K562 (cell line): ENCODE results near the gene ITGB3BP.

Source experiments
- ATF1 ChIP-seq, 2 experiments: fragments of 450-650 bp in 1 of 2; IDR thresholded peaks; 2 replicates each; pipeline ENCODE4 v1.6.1; 2016; ENCODE audit warnings: missing compliant biosample characterization in 1 of 2, missing genetic modification characterization in 1 of 2
- GTF2F1 ChIP-seq: IDR thresholded peaks from 2 replicates; pipeline ENCODE4 v1.6.1; 2011; ENCODE audit warnings: low read depth, low read length, improper control_type of control experiment
- HDAC6 ChIP-seq: IDR thresholded peaks from 2 replicates; pipeline ENCODE4 v1.6.1; 2012; ENCODE audit warnings: low read depth, mild to moderate bottlenecking, control low read depth, inconsistent platforms, low read length, moderate library complexity
- MTF1 ChIP-seq: fragments of 250-450 bp; sonication (Bioruptor Pico); IDR thresholded peaks from 2 replicates; pipeline ENCODE4 v1.9.0; 2021; ENCODE audit warnings: moderate library complexity, mild to moderate bottlenecking, inconsistent platforms, borderline replicate concordance
- NFIC ChIP-seq: fragments of 450-650 bp; IDR thresholded peaks from 2 replicates; pipeline ENCODE4 v1.6.1; 2017; ENCODE audit warnings: mild to moderate bottlenecking, inconsistent platforms
- RAD21 ChIP-seq, 2 experiments: fragments of 250-450 bp in 1 of 2; fragments of 450-650 bp in 1 of 2; sonication (Bioruptor Pico) in 1 of 2; formaldehyde crosslinking in 1 of 2; IDR thresholded peaks in 1 of 2; conservative IDR thresholded peaks in 1 of 2; 2 replicates each; pipeline versions ENCODE4 v1.4.0 to v1.8.0; 2020 to 2022; ENCODE audit warnings: mild to moderate bottlenecking in 2 of 2, moderate library complexity in 1 of 2
- ZNF77 ChIP-seq: fragments of 250-450 bp; sonication (Bioruptor Pico); IDR thresholded peaks from 2 replicates; pipeline ENCODE4 v1.5.0; 2020
- TF ChIP-seq, protein P1 (sequence below), 2 experiments: IDR thresholded peaks in 1 of 2; conservative IDR thresholded peaks in 1 of 2; 2 replicates each; pipeline ENCODE4 v1.6.1; 2016; ENCODE audit warnings: low read depth in 2 of 2, mild to moderate bottlenecking in 1 of 2, missing compliant biosample characterization in 1 of 2, missing genetic modification characterization in 1 of 2, moderate library complexity in 1 of 2
- TF ChIP-seq, protein P2 (sequence below), 3 experiments: IDR thresholded peaks in 2 of 3; conservative IDR thresholded peaks in 1 of 3; 2 replicates each; pipeline ENCODE4 v1.5.1; 2011 to 2012; ENCODE audit warnings: low read length in 3 of 3, mild to moderate bottlenecking in 3 of 3, control low read depth in 2 of 3, improper control_type of control experiment in 1 of 3, inconsistent platforms in 1 of 3, low read depth in 1 of 3, mixed read lengths in 1 of 3, moderate library complexity in 1 of 3; ENCODE audit not compliant: insufficient read depth in 2 of 3

GRCh38 chr1:63466181-63466580 is 56.8 kb downstream of the ITGB3BP start:
- TF ChIP-seq ZNF77 (CRISPR knock-in tag) (no peak), HDAC6 (no peak), NFIC (no peak), RAD21 (CRISPR knock-in tag; conservative IDR thresholded peaks at IDR 0.05 in 1 of 2, IDR thresholded peaks at IDR 0.05 in 1 of 2) (no peak), MTF1 (CRISPR knock-in tag) (no peak), GTF2F1 (no peak), ATF1 (CRISPR knock-in tag; IDR thresholded peaks at IDR 0.05) (no peak), ATF1 (tag; IDR thresholded peaks at IDR 0.05) (no peak)
- TF ChIP-seq, protein P1, sequence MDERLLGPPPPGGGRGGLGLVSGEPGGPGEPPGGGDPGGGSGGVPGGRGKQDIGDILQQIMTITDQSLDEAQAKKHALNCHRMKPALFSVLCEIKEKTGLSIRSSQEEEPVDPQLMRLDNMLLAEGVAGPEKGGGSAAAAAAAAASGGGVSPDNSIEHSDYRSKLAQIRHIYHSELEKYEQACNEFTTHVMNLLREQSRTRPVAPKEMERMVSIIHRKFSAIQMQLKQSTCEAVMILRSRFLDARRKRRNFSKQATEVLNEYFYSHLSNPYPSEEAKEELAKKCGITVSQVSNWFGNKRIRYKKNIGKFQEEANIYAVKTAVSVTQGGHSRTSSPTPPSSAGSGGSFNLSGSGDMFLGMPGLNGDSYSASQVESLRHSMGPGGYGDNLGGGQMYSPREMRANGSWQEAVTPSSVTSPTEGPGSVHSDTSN (CRISPR knock-in tag; IDR thresholded peaks at IDR 0.05; ENCODE audit: low read depth), result no peak
- TF ChIP-seq, protein P1 (tag; conservative IDR thresholded peaks at IDR 0.05; ENCODE audit: low read depth), result no peak
- TF ChIP-seq, protein P2, sequence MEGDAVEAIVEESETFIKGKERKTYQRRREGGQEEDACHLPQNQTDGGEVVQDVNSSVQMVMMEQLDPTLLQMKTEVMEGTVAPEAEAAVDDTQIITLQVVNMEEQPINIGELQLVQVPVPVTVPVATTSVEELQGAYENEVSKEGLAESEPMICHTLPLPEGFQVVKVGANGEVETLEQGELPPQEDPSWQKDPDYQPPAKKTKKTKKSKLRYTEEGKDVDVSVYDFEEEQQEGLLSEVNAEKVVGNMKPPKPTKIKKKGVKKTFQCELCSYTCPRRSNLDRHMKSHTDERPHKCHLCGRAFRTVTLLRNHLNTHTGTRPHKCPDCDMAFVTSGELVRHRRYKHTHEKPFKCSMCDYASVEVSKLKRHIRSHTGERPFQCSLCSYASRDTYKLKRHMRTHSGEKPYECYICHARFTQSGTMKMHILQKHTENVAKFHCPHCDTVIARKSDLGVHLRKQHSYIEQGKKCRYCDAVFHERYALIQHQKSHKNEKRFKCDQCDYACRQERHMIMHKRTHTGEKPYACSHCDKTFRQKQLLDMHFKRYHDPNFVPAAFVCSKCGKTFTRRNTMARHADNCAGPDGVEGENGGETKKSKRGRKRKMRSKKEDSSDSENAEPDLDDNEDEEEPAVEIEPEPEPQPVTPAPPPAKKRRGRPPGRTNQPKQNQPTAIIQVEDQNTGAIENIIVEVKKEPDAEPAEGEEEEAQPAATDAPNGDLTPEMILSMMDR (IDR thresholded peaks at IDR 0.05 in 2 of 3, conservative IDR thresholded peaks at IDR 0.05 in 1 of 3; ENCODE audit: insufficient read depth in 2 of 3, low read depth in 1 of 3, low read length in 3 of 3), result no peak
